ENCODE measurements around the gene PUS7. TPM values are rescaled to one million over a fixed set of nuclear protein-coding genes. Genes with fewer than 3 reads are reported as not detected.

PUS7 gene
- total and polyA plus RNA-seq, 12 donors: 2.6 to 8.0 (median 4.9) TPM

GRCh38 chr7:105493923-105494315 is 28.2 kb downstream of the PUS7 start:
- H3K4me1 ChIP-seq: peaks cover 0 to 8% (median 0%) of the 10 kb centered on the region in 9 donors
- no peak overlapping the region for H3K4me3 ChIP-seq
- no peak for TF ChIP-seq CTCF (IDR thresholded peaks at IDR 0.05)
- H3K36me3 ChIP-seq: peaks cover 0 to 18% (median 0%) of the 10 kb centered on the region in 9 donors
- no peaks in the 10 kb centered on the region for H3K27me3 ChIP-seq
- no peaks in the 10 kb centered on the region for H3K9me3 ChIP-seq
- intact Hi-C loops (cut with DNase I): no loop called here
- DNase-seq (no peak), ATAC-seq (no peak)
- 82 to 87% methylated on average over 5 of the region's 5 CpGs for WGBS, 2 donors
- H3K27ac ChIP-seq: no peak overlapping the region

- WGBS, 2 donors: 79 to 84% methylated on average over 7 of the region's 7 CpGs
- no peak for TF ChIP-seq CTCF (IDR thresholded peaks at IDR 0.05)
- no peak for ATAC-seq
- Histone ChIP-seq H3K27ac (no peak overlapping the region), H3K27me3 (no peaks in the 10 kb centered on the region), H3K9me3 (no peaks in the 10 kb centered on the region), H3K4me1 (peaks cover 0 to 10% (median 0%) of the 10 kb centered on the region in 9 donors), H3K36me3 (peaks cover 0 to 14% (median 0%) of the 10 kb centered on the region in 9 donors), H3K4me3 (no peak overlapping the region)
- intact Hi-C loops (cut with DNase I): no loop called here
- no peak for DNase-seq
Observed at GRCh38 chr7:105493196-105493922, 28.7 kb downstream of the PUS7 start.

DNA sequence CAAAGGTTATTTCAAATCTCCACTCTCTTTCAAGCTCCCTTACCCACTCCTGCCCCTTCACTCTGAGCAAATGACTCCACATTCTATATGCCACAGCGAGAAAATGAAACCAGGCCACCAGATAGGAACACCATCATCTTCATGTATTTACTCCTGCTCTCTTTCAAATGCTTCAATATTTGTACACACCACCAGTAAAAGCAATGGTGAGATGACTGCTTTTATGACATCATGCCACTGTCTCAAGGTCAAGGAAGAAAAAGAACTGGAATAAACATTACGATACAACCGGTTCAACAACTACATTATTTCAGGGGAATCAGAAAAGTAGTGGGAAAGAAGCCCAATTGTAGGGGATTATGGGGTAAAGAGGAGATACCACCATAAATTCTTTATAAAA is 32.7 kb downstream of the PUS7 start:
- WGBS, 2 donors: 94 to 98% methylated on average over 3 of the region's 3 CpGs
- Histone ChIP-seq H3K36me3 (peaks cover 0 to 24% (median 0%) of the 10 kb centered on the region in 9 donors), H3K27me3 (no peaks in the 10 kb centered on the region), H3K9me3 (no peaks in the 10 kb centered on the region), H3K4me3 (no peak overlapping the region), H3K4me1 (peaks cover 0 to 16% (median 9%) of the 10 kb centered on the region in 9 donors), H3K27ac (no peak overlapping the region)
- DNase-seq (no peak), ATAC-seq (no peak)
- intact Hi-C loops (cut with DNase I): loop anchor here in 4 of 10 donors (10.0 kb wide), 3 partner anchors 95 to 565 kb away; no protein-coding TSS in a partner anchor
- TF ChIP-seq CTCF (IDR thresholded peaks at IDR 0.05): no peak

DNA sequence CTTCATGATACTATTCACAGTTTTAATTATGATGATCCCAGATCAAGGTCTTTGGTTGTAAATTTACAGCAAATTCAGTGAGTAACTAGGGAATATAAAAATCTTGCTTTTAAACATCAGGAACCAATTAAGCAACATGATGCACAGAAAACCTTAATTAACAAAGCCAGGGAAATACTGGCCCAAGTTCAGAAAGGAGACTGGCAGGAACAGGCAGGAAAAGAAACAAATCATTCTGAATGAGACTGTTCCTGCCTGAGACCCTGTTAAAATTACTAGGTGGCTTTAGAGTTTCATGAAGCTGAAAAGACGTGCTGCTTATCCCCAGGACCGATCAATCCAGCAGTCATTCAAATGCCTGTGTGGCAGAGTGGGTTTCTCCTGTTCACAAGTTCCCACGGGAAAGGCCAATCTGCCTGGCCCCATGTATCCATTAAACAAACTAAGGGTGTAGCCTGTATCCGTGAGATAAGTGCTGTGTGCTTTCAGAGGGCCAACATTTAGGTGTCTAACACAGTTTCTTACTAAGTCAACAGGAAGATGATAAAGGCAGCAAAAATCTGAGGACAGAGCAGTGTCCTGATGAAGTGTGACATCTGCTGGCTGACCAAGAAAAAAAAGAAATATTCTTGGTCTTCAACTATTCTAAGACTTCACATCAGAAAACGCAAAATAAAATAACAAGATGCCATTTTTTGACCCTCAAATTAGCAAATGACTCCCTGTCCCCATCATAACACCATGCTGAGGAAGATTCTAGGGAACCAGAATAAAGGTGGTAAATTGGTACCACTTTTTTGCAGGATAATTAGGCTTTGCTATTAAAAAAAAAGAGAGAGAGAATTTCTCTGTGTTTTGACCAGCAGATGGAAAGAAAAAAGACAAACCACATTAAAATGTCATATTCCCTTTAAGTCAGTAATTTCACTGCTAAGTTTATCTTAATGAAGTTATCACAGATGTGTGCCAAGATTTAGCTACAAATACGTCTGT is 34.2 kb downstream of the PUS7 start:
- DNase-seq (peak in 1 of 2 donors; percentile 17), ATAC-seq (peak; percentile 73 to 92 (median 82))
- no peaks in the 10 kb centered on the region for H3K27me3 ChIP-seq
- 50 to 54% methylated on average over 6 of the region's 6 CpGs for WGBS, 2 donors
- H3K4me1 ChIP-seq: peaks cover 0 to 16% (median 9%) of the 10 kb centered on the region in 9 donors
- intact Hi-C loops (cut with DNase I): loop anchor here in 4 of 10 donors (10.0 kb wide), 3 partner anchors 93 to 563 kb away; no protein-coding TSS in a partner anchor
- H3K9me3 ChIP-seq: no peaks in the 10 kb centered on the region
- no peak overlapping the region for H3K4me3 ChIP-seq
- TF ChIP-seq CTCF (IDR thresholded peaks at IDR 0.05): peak in 8 of 9 donors; percentile 16 to 64 (median 49)
- peak overlapping the region in 6 of 10 donors; percentile 11 to 60 (median 46) for H3K27ac ChIP-seq
- H3K36me3 ChIP-seq: peaks cover 0 to 24% (median 0%) of the 10 kb centered on the region in 9 donors

All from heart right ventricle (tissue), 16 donors.